GM21737 (cell line): Measurements from ENCODE around the gene FAM98C.

Experiments used
- ATAC-seq: cut with Tn5 transposase; IDR thresholded peaks from one replicate; pipeline ENCODE4 v1.9.1; 2021; ENCODE audit warnings: mild to moderate bottlenecking, moderate library complexity; ENCODE audit not compliant: unreplicated experiment

The FAM98C gene

GRCh38 chr19:38377052-38377451, 25.8 kb upstream of the FAM98C start:
- no peak for ATAC-seq

GRCh38 chr19:38378866-38379265, 24.0 kb upstream of the FAM98C start:
- no peak for ATAC-seq

- ATAC-seq = no peak
Measured at GRCh38 chr19:38381138-38381537, 21.8 kb upstream of the FAM98C start.

GRCh38 chr19:38383184-38383583, 19.7 kb upstream of the FAM98C start:
- no peak for ATAC-seq

GRCh38 chr19:38383743-38384142, 19.1 kb upstream of the FAM98C start:
- ATAC-seq = no peak

- ATAC-seq = no peak
Measured at GRCh38 chr19:38384209-38385027, 18.5 kb upstream of the FAM98C start.

- ATAC-seq = no peak
Measured at GRCh38 chr19:38385057-38385803, 17.7 kb upstream of the FAM98C start.

GRCh38 chr19:38385804-38386257, 17.1 kb upstream of the FAM98C start:
- ATAC-seq = no peak

GRCh38 chr19:38386300-38386970, 16.5 kb upstream of the FAM98C start:
- ATAC-seq = no peak

- no peak for ATAC-seq
Measured at GRCh38 chr19:38386971-38387549, 15.8 kb upstream of the FAM98C start.

GRCh38 chr19:38387550-38388348, 15.1 kb upstream of the FAM98C start, which contains the start of gene GGN:
GGN (minus strand) TSS chr19:38388034; CDS start chr19:38387261, 773 bp downstream.
- ATAC-seq = peak; percentile 40

GRCh38 chr19:38388349-38389100, 14.4 kb upstream of the FAM98C start, which contains the start of gene SPRED3:
SPRED3 (plus strand) TSS chr19:38388697; CDS start chr19:38390303, 1,606 bp downstream.
- no peak for ATAC-seq

GRCh38 chr19:38389101-38389925, 13.6 kb upstream of the FAM98C start:
- no peak for ATAC-seq

- ATAC-seq = no peak
Measured at GRCh38 chr19:38389957-38390924, 12.7 kb upstream of the FAM98C start.

- ATAC-seq = no peak
Measured at GRCh38 chr19:38391911-38392464, 10.9 kb upstream of the FAM98C start.

GRCh38 chr19:38392707-38393308, 10.1 kb upstream of the FAM98C start:
- ATAC-seq = no peak

- no peak for ATAC-seq
Measured at GRCh38 chr19:38394488-38394887, 8.4 kb upstream of the FAM98C start.
